Gastroesophageal sphincter (tissue), 3 donors: ENCODE data around the gene STPG4.

Experiments
- EP300 ChIP-seq: sonication (generic); formaldehyde crosslinking; IDR thresholded peaks from one replicate; pipeline ENCODE4 v1.6.1; 2017; ENCODE audit warnings: antibody characterized with exemption, mild to moderate bottlenecking
- POLR2A ChIP-seq, 2 donors: fragments of 450-650 bp; IDR thresholded peaks; one replicate each; pipeline ENCODE4 v1.6.1; 2017; ENCODE audit warnings: antibody characterized with exemption in 2 of 2, mild to moderate bottlenecking in 2 of 2, moderate library complexity in 1 of 2
- POLR2AphosphoS5 ChIP-seq: sonication (generic); formaldehyde crosslinking; IDR thresholded peaks from one replicate; pipeline ENCODE4 v1.6.1; 2017; ENCODE audit warnings: antibody characterized with exemption
- TF ChIP-seq, protein P1 (sequence below), 4 experiments: fragments of 200-600 bp in 2 of 4; fragments of 450-650 bp in 2 of 4; sonication (generic) in 1 of 4; IDR thresholded peaks; one replicate each; pipeline ENCODE4 v1.5.1; 2017 to 2019; ENCODE audit warnings: antibody characterized with exemption in 4 of 4, mild to moderate bottlenecking in 2 of 4, moderate library complexity in 2 of 4

DNA sequence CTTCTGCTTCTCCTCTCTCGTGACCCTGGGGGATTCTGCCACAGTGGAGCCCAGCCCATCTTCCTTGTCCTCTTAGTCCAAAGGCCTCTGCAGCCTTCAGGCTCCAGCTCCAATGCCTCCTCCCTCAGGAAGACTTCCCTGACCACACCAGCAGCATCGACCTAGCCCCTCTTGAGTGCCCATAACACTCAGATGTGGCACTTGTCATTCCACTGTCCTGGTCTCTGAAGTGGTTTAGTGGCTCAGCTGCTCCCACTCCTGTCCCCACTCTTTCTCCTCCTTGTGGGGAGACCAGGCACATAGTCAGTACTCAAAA lies 97.5 kb downstream of the STPG4 start:
- TF ChIP-seq POLR2AphosphoS5 (no peak), POLR2A (IDR thresholded peaks at IDR 0.05) (no peak), EP300 (no peak)
- TF ChIP-seq, protein P1, sequence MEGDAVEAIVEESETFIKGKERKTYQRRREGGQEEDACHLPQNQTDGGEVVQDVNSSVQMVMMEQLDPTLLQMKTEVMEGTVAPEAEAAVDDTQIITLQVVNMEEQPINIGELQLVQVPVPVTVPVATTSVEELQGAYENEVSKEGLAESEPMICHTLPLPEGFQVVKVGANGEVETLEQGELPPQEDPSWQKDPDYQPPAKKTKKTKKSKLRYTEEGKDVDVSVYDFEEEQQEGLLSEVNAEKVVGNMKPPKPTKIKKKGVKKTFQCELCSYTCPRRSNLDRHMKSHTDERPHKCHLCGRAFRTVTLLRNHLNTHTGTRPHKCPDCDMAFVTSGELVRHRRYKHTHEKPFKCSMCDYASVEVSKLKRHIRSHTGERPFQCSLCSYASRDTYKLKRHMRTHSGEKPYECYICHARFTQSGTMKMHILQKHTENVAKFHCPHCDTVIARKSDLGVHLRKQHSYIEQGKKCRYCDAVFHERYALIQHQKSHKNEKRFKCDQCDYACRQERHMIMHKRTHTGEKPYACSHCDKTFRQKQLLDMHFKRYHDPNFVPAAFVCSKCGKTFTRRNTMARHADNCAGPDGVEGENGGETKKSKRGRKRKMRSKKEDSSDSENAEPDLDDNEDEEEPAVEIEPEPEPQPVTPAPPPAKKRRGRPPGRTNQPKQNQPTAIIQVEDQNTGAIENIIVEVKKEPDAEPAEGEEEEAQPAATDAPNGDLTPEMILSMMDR (IDR thresholded peaks at IDR 0.05): no peak
